Kidney (tissue), 14 donors: ENCODE results near the gene RGL1. TPM values are rescaled to one million over a fixed set of nuclear protein-coding genes. Genes with fewer than 3 reads are reported as not detected.
A peak's percentile ranks its signal among the peaks of the same experiment; 100 is the strongest.

Source experiments
- DNase-seq, 5 donors: peaks; one replicate each; pipeline ENCODE4 v3.0.0-alpha.2; 2013 to 2020
- FAIRE-seq: peaks from 2 replicates; lab custom pipeline; 2012; peaks lifted over from hg19 to GRCh38; lab: Jason Lieb, UNC
- H3K27ac ChIP-seq, 2 donors: one replicate each; pipeline ENCODE4 v1.7.0; 2013; ENCODE audit warnings: low read depth in 2 of 2, low read length in 2 of 2, inconsistent platforms in 1 of 2
- H3K27me3 ChIP-seq: one replicate; pipeline ENCODE4 v1.7.1; 2013; ENCODE audit warnings: low read length, inconsistent platforms; ENCODE audit not compliant: control insufficient read depth, insufficient read depth
- H3K36me3 ChIP-seq, 3 donors: one replicate each; pipeline versions ENCODE4 v1.7.0 to v1.7.1; 2013; ENCODE audit warnings: low read length in 3 of 3, control low read depth in 1 of 3, inconsistent platforms in 1 of 3; ENCODE audit not compliant: insufficient read depth in 3 of 3, control insufficient read depth in 2 of 3
- H3K4me1 ChIP-seq, 3 donors: one replicate each; pipeline versions ENCODE4 v1.7.0 to v1.7.1; 2013; ENCODE audit warnings: low read length in 3 of 3, inconsistent platforms in 1 of 3, low read depth in 1 of 3; ENCODE audit not compliant: control insufficient read depth in 2 of 3, insufficient read depth in 2 of 3
- H3K4me3 ChIP-seq, 3 donors: one replicate each; pipeline versions ENCODE4 v1.7.0 to v1.8.1; 2013; ENCODE audit warnings: low read length in 3 of 3, control low read depth in 1 of 3, inconsistent platforms in 1 of 3
- H3K9ac ChIP-seq, 3 donors: one replicate each; pipeline versions ENCODE4 v1.7.0 to v1.7.1; 2013; ENCODE audit warnings: low read length in 3 of 3, control low read depth in 1 of 3, inconsistent platforms in 1 of 3
- H3K9me3 ChIP-seq, 3 donors: one replicate each; pipeline versions ENCODE4 v1.7.0 to v1.7.1; 2013; ENCODE audit warnings: low read length in 3 of 3, control low read depth in 1 of 3, inconsistent platforms in 1 of 3; ENCODE audit not compliant: control insufficient read depth in 2 of 3, insufficient read depth in 1 of 3
- CTCF ChIP-seq: IDR thresholded peaks from 3 replicates; pipeline ENCODE4 v1.5.1; 2012; ENCODE audit warnings: mild to moderate bottlenecking, moderate library complexity, borderline replicate concordance; ENCODE audit not compliant: insufficient read depth; ENCODE audit errors: extremely low read depth
- intact Hi-C: fragments of 100-400 bp; cut with DNase I; formaldehyde crosslinking; loops from one replicate; pipeline ENCODE4 v1.11.1; 2022
- polyA plus RNA-seq: library from polyadenylated mRNA; stranded (reverse); fragments of 350-450 nt; fragmentation: Illumina TruSeq; extraction: RNeasy Lipid Tissue Mini Kit (QIAGEN cat#74804); gene quantifications from one replicate; pipeline ENCODE4 v1.2.3, GENCODE V29; 2014; ENCODE audit warnings: low read depth, low replicate concordance; ENCODE audit not compliant: insufficient read depth
- total RNA-seq: library from RNA; stranded (reverse); fragmentation: NEBNext Ultra II Directional; extraction: Animal tissue kit (Norgen Biotek cat#: 25700); gene quantifications from one replicate; pipeline ENCODE4 v1.2.1, GENCODE V29; 2021
- donor health status: control.
- donor health status: control.
- donor health status: control.
- donor health status: control.
- donor health status: control.
- donor health status: DM: yes; HTN: yes; CAD: no.
- donor health status: Normal renal cell carcinoma (clear cell type).

The RGL1 gene
- total and polyA plus RNA-seq, 2 donors from 2014 or later, result 17.3 to 30.7 TPM

GRCh38 chr1:183838221-183838620, 33.3 kb downstream of the RGL1 start:
- Histone ChIP-seq H3K4me1 (peaks cover 8 to 21% (median 8%) of the 10 kb centered on the region in 3 donors), H3K27me3 (no peaks in the 10 kb centered on the region), H3K4me3 (no peak overlapping the region), H3K9me3 (no peaks in the 10 kb centered on the region), H3K9ac (no peak overlapping the region), H3K27ac (no peak overlapping the region), H3K36me3 (no peaks in the 10 kb centered on the region)
- DNase-seq, result peak in 1 of 5 donors; percentile 52
- intact Hi-C loops, result no loop called here
- TF ChIP-seq CTCF, result no peak
- no peak for FAIRE-seq

GRCh38 chr1:183840140-183840539, 35.2 kb downstream of the RGL1 start:
- no peak for DNase-seq
- TF ChIP-seq CTCF, result no peak
- Histone ChIP-seq H3K4me1 (peaks cover 9 to 28% (median 11%) of the 10 kb centered on the region in 3 donors), H3K4me3 (no peak overlapping the region), H3K27me3 (no peaks in the 10 kb centered on the region), H3K9ac (no peak overlapping the region), H3K27ac (no peak overlapping the region), H3K9me3 (no peaks in the 10 kb centered on the region), H3K36me3 (no peaks in the 10 kb centered on the region)
- intact Hi-C loops, result no loop called here
- no peak for FAIRE-seq

GRCh38 chr1:183841550-183841949, 36.6 kb downstream of the RGL1 start:
- no peak overlapping the region for H3K27ac ChIP-seq
- no peaks in the 10 kb centered on the region for H3K27me3 ChIP-seq
- FAIRE-seq (no peak), DNase-seq (no peak)
- no peak overlapping the region for H3K9ac ChIP-seq
- H3K4me3 ChIP-seq, result no peak overlapping the region
- H3K9me3 ChIP-seq, result no peaks in the 10 kb centered on the region
- H3K4me1 ChIP-seq, result peaks cover 8 to 28% (median 11%) of the 10 kb centered on the region in 3 donors
- no peaks in the 10 kb centered on the region for H3K36me3 ChIP-seq
- no peak for TF ChIP-seq CTCF
- intact Hi-C loops, result no loop called here
